ENCODE results near the gene IRF1. TPM values are rescaled to one million over a fixed set of nuclear protein-coding genes. Genes with fewer than 3 reads are reported as not detected.

Gene IRF1
- total and polyA plus RNA-seq, 2 of the 8 experiments (the other 6 are each of a cell fraction or from before 2014, with no cell fraction given) = 4.0 to 8.5 TPM

GRCh38 chr5:132501961-132502931, 11.7 kb upstream of the IRF1 start:
- no peak overlapping the region for H3K4me3 ChIP-seq (ENCODE audit: extremely low read depth in 1 of 4, insufficient read depth in 2 of 4, low read depth in 3 of 4, low read length in 4 of 4)
- no peak overlapping the region for H3K23ac ChIP-seq (ENCODE audit: insufficient read length)
- H3K14ac ChIP-seq (ENCODE audit: insufficient read length) = no peak overlapping the region
- H3K36me3 ChIP-seq (ENCODE audit: control insufficient read depth in 2 of 4, insufficient read depth in 4 of 4, low read length in 3 of 4) = no peaks in the 10 kb centered on the region
- peaks cover 2% of the 10 kb centered on the region; the same call in 1 of the 2 replicates for H3K23me2 ChIP-seq (ENCODE audit: low read depth, low read length)
- 87% methylated on average over 10 of the region's 10 CpGs; no CpG with 5 or more reads in 1 of the 2 experiments for WGBS, 2 experiments (ENCODE audit: extremely low coverage in 1 of 2, insufficient coverage in 1 of 2, insufficient read length in 1 of 2, insufficient replicate concordance in 2 of 2, low coverage in 1 of 2, low lambda C conversion rate in 2 of 2, missing lambda C conversion rate in 1 of 2)
- no peak overlapping the region for H2BK120ac ChIP-seq (replicated peaks; ENCODE audit: low read depth, low read length)
- no peak overlapping the region for H2AK5ac ChIP-seq (ENCODE audit: low read depth, low read length)
- H2BK12ac ChIP-seq (ENCODE audit: low read depth, low read length) = no peak overlapping the region
- peak overlapping the region; percentile 62; the same call in 1 of the 2 replicates for H4K8ac ChIP-seq (ENCODE audit: extremely low read depth, insufficient read depth, low read length)
- no peak overlapping the region for H3K4ac ChIP-seq (replicated peaks; ENCODE audit: insufficient read length, low read depth, low read length)
- H4K20me1 ChIP-seq (replicated peaks in 1 of 2; ENCODE audit: control insufficient read depth in 1 of 2, insufficient read depth in 2 of 2, low read length in 2 of 2) = no peaks in the 10 kb centered on the region
- H2BK20ac ChIP-seq (ENCODE audit: low read length) = no peak overlapping the region
- H3K79me2 ChIP-seq (ENCODE audit: control insufficient read depth in 1 of 2, insufficient read depth in 2 of 2, low read length in 2 of 2) = no peaks in the 10 kb centered on the region
- H2BK5ac ChIP-seq (ENCODE audit: low read depth, low read length) = no peak overlapping the region
- H2BK15ac ChIP-seq (ENCODE audit: low read length) = 0 out of 2 replicates have a peak overlapping the region, but pooled peaks have one; percentile 6
- H3K18ac ChIP-seq (ENCODE audit: extremely low read depth, low read length) = no peak overlapping the region
- peaks cover 0 to 6% (median 2%) of the 10 kb centered on the region in 4 experiments; a peak in 3 of 7 replicates for H3K4me1 ChIP-seq (replicated peaks in 1 of 4; ENCODE audit: control insufficient read depth in 3 of 4, insufficient read depth in 4 of 4, low read length in 3 of 4)
- no peak overlapping the region for H4K5ac ChIP-seq (ENCODE audit: insufficient read length, low read depth, low read length)
- POLR2A ChIA-PET (ENCODE audit: partially characterized antibody) = interaction anchor here (1.0 to 3.4 kb wide), 2 partner anchors 11 to 115 kb away, joined by 3 to 13 read pairs; partner anchors contain the start of gene IRF1
- CTCF ChIA-PET (ENCODE audit: partially characterized antibody) = interaction anchor here (0.7 to 19.9 kb wide), 22 partner anchors 8 to 318 kb away, joined by 3 to 353 read pairs (median 10); partner anchors contain the start of genes IRF1 and SLC22A5
- DNase-seq (ENCODE audit: low read depth in 1 of 2, low spot score in 2 of 2) (peak in 1 of 2 experiments; percentile 33), FAIRE-seq (no peak)
- no peak overlapping the region for H3K27ac ChIP-seq (ENCODE audit: low read depth, low read length)
- H3K56ac ChIP-seq (replicated peaks; ENCODE audit: insufficient read length, low read depth, low read length) = no peak overlapping the region
- no peaks in the 10 kb centered on the region for H3K9me3 ChIP-seq (ENCODE audit: insufficient read depth in 2 of 2, low read depth in 1 of 2, low read length in 1 of 2)
- no peak overlapping the region for H3K9ac ChIP-seq (replicated peaks in 1 of 4; ENCODE audit: extremely low read depth in 1 of 4, low read depth in 3 of 4, low read length in 3 of 4)
- H3K79me1 ChIP-seq (ENCODE audit: low read depth, low read length) = no peaks in the 10 kb centered on the region
- no peak overlapping the region for H3K4me2 ChIP-seq (ENCODE audit: insufficient read depth in 1 of 2, low read depth in 2 of 2, low read length in 2 of 2)
- H2AFZ ChIP-seq (ENCODE audit: low read length) = no peak overlapping the region
- no peak overlapping the region for H4K91ac ChIP-seq (replicated peaks; ENCODE audit: insufficient read length, low read length)
- H3K27me3 ChIP-seq (replicated peaks in 1 of 4; ENCODE audit: control insufficient read depth in 3 of 4, extremely low read depth in 1 of 4, insufficient read depth in 3 of 4, low read length in 3 of 4) = no peaks in the 10 kb centered on the region
- no peak for TF ChIP-seq EGR1 (IDR thresholded peaks at IDR 0.05; ENCODE audit: borderline replicate concordance, low read depth, low read length)

Measured in H1 (cell line).